ENCODE results near the gene PAAF1.

- TF ChIP-seq ZNF274 (IDR thresholded peaks at IDR 0.05; ENCODE audit: low read depth, low read length) (no peak), YY1 (IDR thresholded peaks at IDR 0.05; ENCODE audit: insufficient read depth, insufficient read length) (no peak)
Measured at GRCh38 chr11:73872749-73873357, 3.9 kb upstream of the PAAF1 start.
